ENCODE results near the gene MRPS9. TPM values are rescaled to one million over a fixed set of nuclear protein-coding genes. Genes with fewer than 3 reads are reported as not detected.

The MRPS9 gene
- total RNA-seq, 1 experiment from 2014 or later = 68.6 TPM

DNA sequence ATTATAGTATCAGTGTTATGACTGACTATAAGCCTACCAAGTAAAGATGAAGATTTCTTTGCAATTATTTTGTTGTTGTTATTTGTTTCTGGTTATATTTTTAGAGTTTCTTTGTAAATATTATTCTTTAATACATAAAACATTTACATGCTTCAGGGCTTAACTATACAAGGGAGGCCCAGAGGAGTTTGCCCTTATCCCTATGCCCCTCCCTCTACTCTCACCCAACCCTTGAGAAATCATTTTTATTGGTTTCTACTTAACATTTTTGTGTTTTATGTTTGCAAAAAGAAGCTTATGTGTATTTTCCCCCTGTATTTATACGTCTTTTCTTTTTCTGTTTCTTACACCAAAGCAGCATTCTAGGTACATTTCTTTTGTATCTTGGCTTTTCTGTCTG lies 30.5 kb downstream of the MRPS9 start:
- CTCF ChIA-PET = no interaction called here
- intact Hi-C loops (cut with micrococcal nuclease; ENCODE audit: unreplicated experiment) = loop anchor here (5.0 kb wide), 1 partner anchor 759 kb away; no protein-coding TSS in a partner anchor

DNA sequence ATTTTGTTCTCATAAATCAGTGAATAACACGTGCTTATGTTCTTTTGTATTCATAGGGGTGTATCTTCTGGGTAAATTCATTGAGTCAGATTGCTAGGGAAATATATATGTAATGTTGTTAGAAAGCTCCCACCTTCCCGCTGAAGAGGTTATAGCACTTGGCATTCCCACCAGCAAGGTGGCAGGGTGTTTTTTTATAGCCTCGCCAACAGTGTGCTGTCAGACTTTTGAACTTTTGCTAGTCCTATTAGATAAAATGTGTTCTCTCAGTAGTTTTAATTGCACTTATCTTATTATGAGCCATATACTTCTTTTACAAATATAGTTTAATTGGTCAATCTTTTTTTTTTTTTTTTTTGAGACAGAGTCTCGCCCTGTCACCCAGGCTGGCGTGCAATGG lies 31.0 kb downstream of the MRPS9 start:
- Histone ChIP-seq H3K9me3 (no peaks in the 10 kb centered on the region), H3K27me3 (replicated peaks; ENCODE audit: control insufficient read depth, insufficient read depth, low read length) (no peaks in the 10 kb centered on the region), H3K36me3 (ENCODE audit: control insufficient read depth, insufficient read depth, low read length) (no peaks in the 10 kb centered on the region), H3K4me3 (ENCODE audit: low read depth, low read length) (no peak overlapping the region), H3K4me1 (no peaks in the 10 kb centered on the region)
- H3K27me3 Mint-ChIP-seq (ENCODE audit: insufficient read depth, unreplicated experiment) = no peaks in the 10 kb centered on the region
- CTCF ChIA-PET = no interaction called here
- H3K9me3 Mint-ChIP-seq (ENCODE audit: unreplicated experiment) = no peaks in the 10 kb centered on the region
- DNase-seq = no peak
- BruUV-seq (replicated peaks) = no TSS peak
- H3K36me3 Mint-ChIP-seq (ENCODE audit: insufficient read depth, unreplicated experiment) = no peaks in the 10 kb centered on the region
- no peak overlapping the region for H3K27ac Mint-ChIP-seq (ENCODE audit: unreplicated experiment)
- intact Hi-C loops (cut with micrococcal nuclease; ENCODE audit: unreplicated experiment) = loop anchor here (5.0 kb wide), 1 partner anchor 758 kb away; no protein-coding TSS in a partner anchor
- no peak overlapping the region for H3K4me3 Mint-ChIP-seq (ENCODE audit: unreplicated experiment)
- no peaks in the 10 kb centered on the region for H3K4me1 Mint-ChIP-seq (ENCODE audit: low read depth, unreplicated experiment)
- TF ChIP-seq, protein P1, sequence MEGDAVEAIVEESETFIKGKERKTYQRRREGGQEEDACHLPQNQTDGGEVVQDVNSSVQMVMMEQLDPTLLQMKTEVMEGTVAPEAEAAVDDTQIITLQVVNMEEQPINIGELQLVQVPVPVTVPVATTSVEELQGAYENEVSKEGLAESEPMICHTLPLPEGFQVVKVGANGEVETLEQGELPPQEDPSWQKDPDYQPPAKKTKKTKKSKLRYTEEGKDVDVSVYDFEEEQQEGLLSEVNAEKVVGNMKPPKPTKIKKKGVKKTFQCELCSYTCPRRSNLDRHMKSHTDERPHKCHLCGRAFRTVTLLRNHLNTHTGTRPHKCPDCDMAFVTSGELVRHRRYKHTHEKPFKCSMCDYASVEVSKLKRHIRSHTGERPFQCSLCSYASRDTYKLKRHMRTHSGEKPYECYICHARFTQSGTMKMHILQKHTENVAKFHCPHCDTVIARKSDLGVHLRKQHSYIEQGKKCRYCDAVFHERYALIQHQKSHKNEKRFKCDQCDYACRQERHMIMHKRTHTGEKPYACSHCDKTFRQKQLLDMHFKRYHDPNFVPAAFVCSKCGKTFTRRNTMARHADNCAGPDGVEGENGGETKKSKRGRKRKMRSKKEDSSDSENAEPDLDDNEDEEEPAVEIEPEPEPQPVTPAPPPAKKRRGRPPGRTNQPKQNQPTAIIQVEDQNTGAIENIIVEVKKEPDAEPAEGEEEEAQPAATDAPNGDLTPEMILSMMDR (IDR thresholded peaks at IDR 0.05; ENCODE audit: insufficient read depth in 1 of 2, low read depth in 1 of 2, low read length in 1 of 2, severe bottlenecking in 1 of 2, unreplicated experiment in 1 of 2) = no peak
- POLR2A ChIA-PET = no interaction called here

More for the DNA sequence above, 30.5 kb downstream of the MRPS9 start:
- Mint-ChIP-seq H3K9me3 (ENCODE audit: unreplicated experiment) (no peaks in the 10 kb centered on the region), H3K27ac (ENCODE audit: unreplicated experiment) (no peak overlapping the region), H3K4me1 (ENCODE audit: low read depth, unreplicated experiment) (no peaks in the 10 kb centered on the region), H3K36me3 (ENCODE audit: insufficient read depth, unreplicated experiment) (no peaks in the 10 kb centered on the region), H3K4me3 (ENCODE audit: unreplicated experiment) (no peak overlapping the region), H3K27me3 (ENCODE audit: insufficient read depth, unreplicated experiment) (no peaks in the 10 kb centered on the region)
- POLR2A ChIA-PET = no interaction called here
- Histone ChIP-seq H3K4me1 (no peaks in the 10 kb centered on the region), H3K9me3 (no peaks in the 10 kb centered on the region), H3K36me3 (ENCODE audit: control insufficient read depth, insufficient read depth, low read length) (no peaks in the 10 kb centered on the region), H3K4me3 (ENCODE audit: low read depth, low read length) (no peak overlapping the region), H3K27me3 (replicated peaks; ENCODE audit: control insufficient read depth, insufficient read depth, low read length) (no peaks in the 10 kb centered on the region)
- no peak for DNase-seq
- TF ChIP-seq, protein P1 (IDR thresholded peaks at IDR 0.05; ENCODE audit: insufficient read depth in 1 of 2, low read depth in 1 of 2, low read length in 1 of 2, severe bottlenecking in 1 of 2, unreplicated experiment in 1 of 2) = no peak
- no TSS peak for BruUV-seq (replicated peaks)

DNA sequence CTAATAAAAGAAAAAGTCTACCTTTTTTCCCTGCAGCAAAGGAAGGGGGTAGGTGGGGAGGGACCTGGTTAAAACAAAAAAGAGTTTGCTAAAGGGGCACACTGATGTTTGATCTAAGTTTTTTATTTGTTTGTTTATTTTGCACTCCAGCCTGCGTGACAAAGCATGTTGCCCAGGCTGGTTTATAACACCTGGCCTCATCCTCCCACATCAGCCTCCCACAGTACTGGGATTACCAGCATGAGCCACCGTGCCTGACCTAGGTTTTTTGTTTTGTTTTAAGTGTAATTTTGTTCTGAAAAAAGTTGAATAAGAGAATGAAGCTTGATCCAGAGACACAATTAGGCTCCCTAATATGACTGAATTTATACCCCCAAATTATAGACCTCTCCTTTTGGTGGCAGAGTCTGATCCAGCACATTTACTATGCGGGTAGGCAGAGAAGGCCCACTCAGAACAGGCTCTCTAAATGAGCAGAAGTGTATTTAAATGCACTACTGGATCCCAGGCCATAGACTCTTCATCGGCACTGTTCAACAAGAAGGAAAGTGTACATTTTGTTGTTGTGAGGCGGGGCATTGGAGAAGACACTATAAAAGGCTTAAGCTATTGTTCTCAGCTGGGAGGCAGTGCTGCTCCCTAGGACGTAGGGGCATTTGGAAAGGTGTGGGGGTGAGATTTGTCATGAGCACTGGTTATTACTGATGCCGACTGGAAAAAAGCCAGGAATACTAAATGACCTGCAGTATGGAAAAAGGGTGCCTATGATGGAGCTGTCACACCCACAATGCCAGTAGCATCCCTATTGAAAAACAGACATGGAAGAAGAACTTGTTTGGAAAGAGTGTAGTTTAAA lies 32.4 kb downstream of the MRPS9 start:
- ChIA-PET CTCF (no interaction called here), POLR2A (no interaction called here)
- Mint-ChIP-seq H3K4me3 (ENCODE audit: unreplicated experiment) (no peak overlapping the region), H3K27ac (ENCODE audit: unreplicated experiment) (no peak overlapping the region), H3K36me3 (ENCODE audit: insufficient read depth, unreplicated experiment) (no peaks in the 10 kb centered on the region), H3K27me3 (ENCODE audit: insufficient read depth, unreplicated experiment) (no peaks in the 10 kb centered on the region), H3K4me1 (ENCODE audit: low read depth, unreplicated experiment) (no peaks in the 10 kb centered on the region), H3K9me3 (ENCODE audit: unreplicated experiment) (no peaks in the 10 kb centered on the region)
- no peaks in the 10 kb centered on the region for H3K36me3 ChIP-seq (ENCODE audit: control insufficient read depth, insufficient read depth, low read length)
- intact Hi-C loops (cut with micrococcal nuclease; ENCODE audit: unreplicated experiment) = no loop called here
- no peaks in the 10 kb centered on the region for H3K4me1 ChIP-seq
- BruUV-seq (replicated peaks) = no TSS peak
- no peak for DNase-seq
- no peaks in the 10 kb centered on the region for H3K27me3 ChIP-seq (replicated peaks; ENCODE audit: control insufficient read depth, insufficient read depth, low read length)
- no peak overlapping the region for H3K4me3 ChIP-seq (ENCODE audit: low read depth, low read length)
- TF ChIP-seq, protein P1 (IDR thresholded peaks at IDR 0.05; ENCODE audit: insufficient read depth in 1 of 2, low read depth in 1 of 2, low read length in 1 of 2, severe bottlenecking in 1 of 2, unreplicated experiment in 1 of 2) = no peak
- H3K9me3 ChIP-seq = no peaks in the 10 kb centered on the region
